K562 (cell line): ENCODE results near the gene INTS12. TPM values are rescaled to one million over a fixed set of nuclear protein-coding genes. Genes with fewer than 3 reads are reported as not detected.

Experiments
- ATAC-seq: fragments of 200-7000 bp; cut with Tn5 transposase; 3 replicates; pipeline ENCODE4 v1.9.1; 2020; ENCODE audit warnings: moderate library complexity
- BruUV-seq: library from RNA; stranded (reverse); fragments of 400-500 nt; replicated peaks from 2 replicates; lab custom pipeline; 2021; lab: Mats Ljungman, UMichigan
- CTCF ChIA-PET: fragments of 300-600 bp; formaldehyde crosslinking; extraction: SDS; loops from one replicate; lab custom pipeline; 2021; ENCODE audit warnings: low intra/inter-chr PET ratio; lab: Yijun Ruan, JAX
- POLR2A ChIA-PET: fragments of 300-600, 350-650 bp; sonication (Branson Sonifier 250); formaldehyde crosslinking; extraction: SDS; loops from one replicate; lab custom pipeline; 2021; ENCODE audit warnings: antibody characterized with exemption, inconsistent platforms; lab: Yijun Ruan, JAX
- DNase-seq, 4 experiments: peaks; one replicate each; pipeline versions ENCODE4 v3.0.0 to v3.0.0-alpha.2; 2011 to 2018; ENCODE audit warnings: low spot score in 3 of 4, mixed read lengths in 3 of 4; ENCODE audit errors: extremely low read depth in 1 of 4
- FAIRE-seq: peaks from 2 replicates; lab custom pipeline; 2011; peaks lifted over from hg19 to GRCh38; lab: Jason Lieb, UNC
- H2AFZ ChIP-seq: 2 replicates; pipeline ENCODE4 v1.6.0; 2011; ENCODE audit warnings: low read depth, low read length, control low read depth, inconsistent platforms
- H3K27ac ChIP-seq: fragments of 200-600 bp; 3 replicates; pipeline ENCODE4 v1.8.0; 2011; ENCODE audit warnings: low read depth, mild to moderate bottlenecking, control low read depth, inconsistent platforms, low read length, moderate library complexity, mixed read lengths; ENCODE audit errors: extremely low read depth
- H3K27me3 ChIP-seq, 2 experiments: fragments of 300-600 bp in 1 of 2; 2 replicates in 1 of 2; 3 replicates in 1 of 2; pipeline versions ENCODE4 v1.6.0 to v1.8.0; 2011; ENCODE audit warnings: inconsistent platforms in 2 of 2, low read length in 2 of 2, mild to moderate bottlenecking in 1 of 2, mixed read lengths in 1 of 2, moderate library complexity in 1 of 2; ENCODE audit not compliant: control insufficient read depth in 2 of 2, insufficient read depth in 2 of 2
- H3K36me3 ChIP-seq: fragments of 300-600 bp; 3 replicates; pipeline ENCODE4 v1.8.0; 2011; ENCODE audit warnings: mild to moderate bottlenecking, low read length, inconsistent platforms; ENCODE audit not compliant: control insufficient read depth, insufficient read depth
- H3K4me1 ChIP-seq, 2 experiments: fragments of 200-600 bp in 1 of 2; replicated peaks in 1 of 2; 2 replicates in 1 of 2; 3 replicates in 1 of 2; pipeline versions ENCODE4 v1.5.1 to v1.8.0; 2011; ENCODE audit warnings: inconsistent platforms in 2 of 2, low read length in 2 of 2, mild to moderate bottlenecking in 1 of 2, mixed read lengths in 1 of 2, moderate library complexity in 1 of 2; ENCODE audit not compliant: control insufficient read depth in 2 of 2, insufficient read depth in 2 of 2
- H3K4me2 ChIP-seq: 2 replicates; pipeline ENCODE4 v1.6.1; 2011; ENCODE audit warnings: low read length, control low read depth, inconsistent platforms, mixed read lengths; ENCODE audit not compliant: insufficient read depth
- H3K4me3 ChIP-seq: fragments of 200-600 bp; sonication (generic), shearing (Covaris generic); 2 replicates; pipeline ENCODE4 v1.5.1; 2016; ENCODE audit warnings: control low read depth, inconsistent platforms
- H3K79me2 ChIP-seq: fragments of 200-600 bp; 3 replicates; pipeline ENCODE4 v1.8.0; 2011; ENCODE audit warnings: low read length, inconsistent platforms; ENCODE audit not compliant: control insufficient read depth, insufficient read depth
- H3K9ac ChIP-seq, 2 experiments: 2 replicates each; pipeline versions ENCODE4 v1.6.0 to v1.6.1; 2011; ENCODE audit warnings: low read depth in 2 of 2, low read length in 2 of 2, control low read depth in 1 of 2, inconsistent platforms in 1 of 2, mild to moderate bottlenecking in 1 of 2, mixed read lengths in 1 of 2; ENCODE audit not compliant: insufficient read depth in 1 of 2
- H3K9me1 ChIP-seq: one replicate; pipeline ENCODE4 v1.6.0; 2011; ENCODE audit warnings: inconsistent platforms, mild to moderate bottlenecking, low read length, moderate library complexity; ENCODE audit not compliant: control insufficient read depth, insufficient read depth
- H3K9me3 ChIP-seq: replicated peaks from 2 replicates; pipeline ENCODE4 v1.5.1; 2011; ENCODE audit warnings: low read depth, low read length, inconsistent platforms; ENCODE audit not compliant: control insufficient read depth, insufficient read depth
- H4K20me1 ChIP-seq: replicated peaks from 2 replicates; pipeline ENCODE4 v1.6.1; 2011; ENCODE audit warnings: low read length, inconsistent platforms, mixed read lengths; ENCODE audit not compliant: control insufficient read depth, insufficient read depth
- CTCF ChIP-seq, 3 experiments: IDR thresholded peaks in 2 of 3; conservative IDR thresholded peaks in 1 of 3; 2 replicates each; pipeline ENCODE4 v1.5.1; 2011 to 2012; ENCODE audit warnings: low read length in 3 of 3, mild to moderate bottlenecking in 3 of 3, control low read depth in 2 of 3, improper control_type of control experiment in 1 of 3, inconsistent platforms in 1 of 3, low read depth in 1 of 3, mixed read lengths in 1 of 3, moderate library complexity in 1 of 3; ENCODE audit not compliant: insufficient read depth in 2 of 3
- HMG20A ChIP-seq: fragments of 450-650 bp; formaldehyde crosslinking; conservative IDR thresholded peaks from 2 replicates; pipeline ENCODE4 v1.4.0; 2020; ENCODE audit warnings: mild to moderate bottlenecking, mixed read lengths
- RAD21 ChIP-seq, 2 experiments: fragments of 250-450 bp in 1 of 2; fragments of 450-650 bp in 1 of 2; sonication (Bioruptor Pico) in 1 of 2; formaldehyde crosslinking in 1 of 2; IDR thresholded peaks in 1 of 2; conservative IDR thresholded peaks in 1 of 2; 2 replicates each; pipeline versions ENCODE4 v1.4.0 to v1.8.0; 2020 to 2022; ENCODE audit warnings: mild to moderate bottlenecking in 2 of 2, moderate library complexity in 1 of 2
- WGBS: fragments of 100-300 bp; shearing (Covaris generic); methylation state at CpG from one replicate; pipeline ENCODE4 v1.1.6; 2016; ENCODE audit warnings: low coverage, mixed read lengths; ENCODE audit not compliant: insufficient coverage; ENCODE audit errors: missing lambda C conversion rate; 5-methylcytosine and 5-hydroxymethylcytosine counted together
- in situ Hi-C: fragments of 300-500 bp; cut with MboI; formaldehyde crosslinking; loops from 4 replicates; pipeline ENCODE4 v1.15.0; 2018; ENCODE audit warnings: inconsistent platforms, mixed read lengths
- intact Hi-C: fragments of 100-400 bp; cut with micrococcal nuclease; formaldehyde crosslinking; loops from 2 replicates; pipeline ENCODE4 v1.14.2; 2022
- polyA plus RNA-seq, 8 experiments: library from polyadenylated mRNA; depleted of rRNA in 4 of 8; stranded (reverse) in 5 of 8; unstranded in 3 of 8; fragments of >200 nt; fragmentation: Nextera tagmentation in 2 of 8; fragmentation: Illumina TruSeq in 1 of 8; extraction: Ambion mirVana in 2 of 8; extraction: Trizol in 1 of 8; gene quantifications; 2 replicates each; pipeline versions ENCODE4 v1.2.1 to v1.2.3, GENCODE V29; 2011 to 2014; ENCODE audit warnings: inconsistent platforms in 1 of 8, missing spikeins in 1 of 8
- total RNA-seq, 7 experiments: library from RNA; depleted of rRNA in 6 of 7; stranded (reverse); fragments of >200 nt in 6 of 7; fragmentation: Illumina TruSeq in 2 of 7; extraction: Trizol in 2 of 7; gene quantifications; 2 replicates each; pipeline versions ENCODE4 v1.2.1 to v1.2.3, GENCODE V29; 2011 to 2021; ENCODE audit warnings: low replicate concordance in 1 of 7

Gene INTS12
- total and polyA plus RNA-seq, 9 of the 15 experiments (the other 6 are each of a cell fraction or from before 2014, with no cell fraction given), result 24.5 to 82.9 (median 41.2) TPM

- ATAC-seq (peak; percentile 61; the same call in 2 of the 3 replicates), DNase-seq (peak in 2 of 4 experiments; percentile 28 to 36), FAIRE-seq (no peak)
- no peaks in the 10 kb centered on the region for H3K27me3 ChIP-seq
- ChIA-PET CTCF (interaction anchor here (0.8 kb wide), 1 partner anchor 195 kb away, joined by 3 read pairs; no protein-coding TSS in a partner anchor), POLR2A (no interaction called here)
- WGBS, result 49% methylated on average over 4 of the region's 4 CpGs
- BruUV-seq, result no TSS peak
- no peaks in the 10 kb centered on the region; a peak in 1 of 5 replicates for H3K4me1 ChIP-seq
- no peaks in the 10 kb centered on the region for H4K20me1 ChIP-seq
- H3K9me3 ChIP-seq, result no peaks in the 10 kb centered on the region
- H3K9me1 ChIP-seq, result no peaks in the 10 kb centered on the region
- H3K4me3 ChIP-seq, result no peak overlapping the region
- peak in 2 of 3 experiments; percentile 20 to 63; a peak in 3 of 6 replicates for TF ChIP-seq CTCF (IDR thresholded peaks at IDR 0.05 in 2 of 3, conservative IDR thresholded peaks at IDR 0.05 in 1 of 3; ENCODE audit: insufficient read depth in 2 of 3, low read depth in 1 of 3, low read length in 3 of 3)
- peak; percentile 32 to 38; a peak in 2 of 4 replicates for TF ChIP-seq RAD21 (CRISPR knock-in tag; conservative IDR thresholded peaks at IDR 0.05 in 1 of 2, IDR thresholded peaks at IDR 0.05 in 1 of 2)
- TF ChIP-seq HMG20A, result no peak
- intact Hi-C loops, result loop anchor here (2.0 kb wide), 1 partner anchor 195 kb away; no protein-coding TSS in a partner anchor
- H2AFZ ChIP-seq, result peak overlapping the region; percentile 14; the same call in 1 of the 2 replicates
- H3K36me3 ChIP-seq, result peaks cover 20% of the 10 kb centered on the region; the same call in 2 of the 3 replicates
- H3K79me2 ChIP-seq, result peaks cover 56% of the 10 kb centered on the region
- H3K9ac ChIP-seq, result no peak overlapping the region
- H3K4me2 ChIP-seq, result no peak overlapping the region
- peak overlapping the region; percentile 13; the same call in 1 of the 3 replicates for H3K27ac ChIP-seq
- in situ Hi-C loops, result no loop called here
Observed at GRCh38 chr4:105715692-105716278, 7.3 kb upstream of the INTS12 start.
